ENCODE results near the gene PAPOLG.

The PAPOLG gene

DNA sequence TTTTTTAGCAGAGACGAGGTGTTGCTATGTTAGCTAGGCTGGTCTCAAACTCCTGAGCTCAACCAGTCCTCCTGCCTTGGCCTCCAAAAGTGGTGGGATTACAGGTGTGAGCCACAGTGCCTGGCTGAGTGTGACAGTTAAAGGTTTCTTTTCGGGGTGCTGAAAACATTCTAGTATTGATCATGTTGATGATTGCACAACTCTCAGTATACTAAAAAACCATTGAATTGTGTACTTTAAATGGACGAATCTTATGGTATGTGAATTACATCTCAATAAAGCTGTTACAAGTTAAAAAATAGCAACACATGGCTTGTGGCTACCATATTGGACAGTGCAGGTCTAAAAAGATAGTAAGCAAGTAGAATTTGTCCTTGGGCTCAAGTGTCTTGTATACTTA lies 22.3 kb downstream of the PAPOLG start:
- TF ChIP-seq, protein P1, sequence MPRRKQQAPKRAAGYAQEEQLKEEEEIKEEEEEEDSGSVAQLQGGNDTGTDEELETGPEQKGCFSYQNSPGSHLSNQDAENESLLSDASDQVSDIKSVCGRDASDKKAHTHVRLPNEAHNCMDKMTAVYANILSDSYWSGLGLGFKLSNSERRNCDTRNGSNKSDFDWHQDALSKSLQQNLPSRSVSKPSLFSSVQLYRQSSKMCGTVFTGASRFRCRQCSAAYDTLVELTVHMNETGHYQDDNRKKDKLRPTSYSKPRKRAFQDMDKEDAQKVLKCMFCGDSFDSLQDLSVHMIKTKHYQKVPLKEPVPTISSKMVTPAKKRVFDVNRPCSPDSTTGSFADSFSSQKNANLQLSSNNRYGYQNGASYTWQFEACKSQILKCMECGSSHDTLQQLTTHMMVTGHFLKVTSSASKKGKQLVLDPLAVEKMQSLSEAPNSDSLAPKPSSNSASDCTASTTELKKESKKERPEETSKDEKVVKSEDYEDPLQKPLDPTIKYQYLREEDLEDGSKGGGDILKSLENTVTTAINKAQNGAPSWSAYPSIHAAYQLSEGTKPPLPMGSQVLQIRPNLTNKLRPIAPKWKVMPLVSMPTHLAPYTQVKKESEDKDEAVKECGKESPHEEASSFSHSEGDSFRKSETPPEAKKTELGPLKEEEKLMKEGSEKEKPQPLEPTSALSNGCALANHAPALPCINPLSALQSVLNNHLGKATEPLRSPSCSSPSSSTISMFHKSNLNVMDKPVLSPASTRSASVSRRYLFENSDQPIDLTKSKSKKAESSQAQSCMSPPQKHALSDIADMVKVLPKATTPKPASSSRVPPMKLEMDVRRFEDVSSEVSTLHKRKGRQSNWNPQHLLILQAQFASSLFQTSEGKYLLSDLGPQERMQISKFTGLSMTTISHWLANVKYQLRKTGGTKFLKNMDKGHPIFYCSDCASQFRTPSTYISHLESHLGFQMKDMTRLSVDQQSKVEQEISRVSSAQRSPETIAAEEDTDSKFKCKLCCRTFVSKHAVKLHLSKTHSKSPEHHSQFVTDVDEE (CRISPR knock-in tag; IDR thresholded peaks at IDR 0.05): no peak
- no peak for TF ChIP-seq GLIS3 (CRISPR knock-in tag; IDR thresholded peaks at IDR 0.05)
- no peak for TF ChIP-seq SNAI2 (CRISPR knock-in tag; IDR thresholded peaks at IDR 0.05)
- no peak for TF ChIP-seq CSDC2 (CRISPR knock-in tag; IDR thresholded peaks at IDR 0.05)
- no peak for TF ChIP-seq ISL1 (CRISPR knock-in tag; IDR thresholded peaks at IDR 0.05)
- TF ChIP-seq TOX (CRISPR knock-in tag; IDR thresholded peaks at IDR 0.05; ENCODE audit: borderline replicate concordance): no peak
- no peak for TF ChIP-seq ZC3H10 (CRISPR knock-in tag; IDR thresholded peaks at IDR 0.05)
- no peak for TF ChIP-seq ZNF565 (CRISPR knock-in tag; conservative IDR thresholded peaks at IDR 0.05; ENCODE audit: low read depth)
- no peak for TF ChIP-seq OSR1 (CRISPR knock-in tag; IDR thresholded peaks at IDR 0.05)
- TF ChIP-seq, protein P2, sequence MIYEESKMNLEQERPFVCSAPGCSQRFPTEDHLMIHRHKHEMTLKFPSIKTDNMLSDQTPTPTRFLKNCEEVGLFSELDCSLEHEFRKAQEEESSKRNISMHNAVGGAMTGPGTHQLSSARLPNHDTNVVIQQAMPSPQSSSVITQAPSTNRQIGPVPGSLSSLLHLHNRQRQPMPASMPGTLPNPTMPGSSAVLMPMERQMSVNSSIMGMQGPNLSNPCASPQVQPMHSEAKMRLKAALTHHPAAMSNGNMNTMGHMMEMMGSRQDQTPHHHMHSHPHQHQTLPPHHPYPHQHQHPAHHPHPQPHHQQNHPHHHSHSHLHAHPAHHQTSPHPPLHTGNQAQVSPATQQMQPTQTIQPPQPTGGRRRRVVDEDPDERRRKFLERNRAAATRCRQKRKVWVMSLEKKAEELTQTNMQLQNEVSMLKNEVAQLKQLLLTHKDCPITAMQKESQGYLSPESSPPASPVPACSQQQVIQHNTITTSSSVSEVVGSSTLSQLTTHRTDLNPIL (CRISPR knock-in tag; IDR thresholded peaks at IDR 0.05; ENCODE audit: low read depth): no peak
- TF ChIP-seq ESRRG (CRISPR knock-in tag; IDR thresholded peaks at IDR 0.05): no peak
- no peak for TF ChIP-seq PATZ1 (CRISPR knock-in tag; IDR thresholded peaks at IDR 0.05; ENCODE audit: borderline replicate concordance)
- TF ChIP-seq, protein P3, sequence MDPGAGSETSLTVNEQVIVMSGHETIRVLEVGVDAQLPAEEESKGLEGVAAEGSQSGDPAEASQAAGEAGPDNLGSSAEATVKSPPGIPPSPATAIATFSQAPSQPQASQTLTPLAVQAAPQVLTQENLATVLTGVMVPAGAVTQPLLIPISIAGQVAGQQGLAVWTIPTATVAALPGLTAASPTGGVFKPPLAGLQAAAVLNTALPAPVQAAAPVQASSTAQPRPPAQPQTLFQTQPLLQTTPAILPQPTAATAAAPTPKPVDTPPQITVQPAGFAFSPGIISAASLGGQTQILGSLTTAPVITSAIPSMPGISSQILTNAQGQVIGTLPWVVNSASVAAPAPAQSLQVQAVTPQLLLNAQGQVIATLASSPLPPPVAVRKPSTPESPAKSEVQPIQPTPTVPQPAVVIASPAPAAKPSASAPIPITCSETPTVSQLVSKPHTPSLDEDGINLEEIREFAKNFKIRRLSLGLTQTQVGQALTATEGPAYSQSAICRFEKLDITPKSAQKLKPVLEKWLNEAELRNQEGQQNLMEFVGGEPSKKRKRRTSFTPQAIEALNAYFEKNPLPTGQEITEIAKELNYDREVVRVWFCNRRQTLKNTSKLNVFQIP (CRISPR knock-in tag; IDR thresholded peaks at IDR 0.05; ENCODE audit: borderline replicate concordance, low read depth): no peak
- no peak for TF ChIP-seq ZFP3 (CRISPR knock-in tag; IDR thresholded peaks at IDR 0.05)
- TF ChIP-seq PPARA (CRISPR knock-in tag; IDR thresholded peaks at IDR 0.05; ENCODE audit: borderline replicate concordance): no peak
- ATAC-seq: no peak

DNA sequence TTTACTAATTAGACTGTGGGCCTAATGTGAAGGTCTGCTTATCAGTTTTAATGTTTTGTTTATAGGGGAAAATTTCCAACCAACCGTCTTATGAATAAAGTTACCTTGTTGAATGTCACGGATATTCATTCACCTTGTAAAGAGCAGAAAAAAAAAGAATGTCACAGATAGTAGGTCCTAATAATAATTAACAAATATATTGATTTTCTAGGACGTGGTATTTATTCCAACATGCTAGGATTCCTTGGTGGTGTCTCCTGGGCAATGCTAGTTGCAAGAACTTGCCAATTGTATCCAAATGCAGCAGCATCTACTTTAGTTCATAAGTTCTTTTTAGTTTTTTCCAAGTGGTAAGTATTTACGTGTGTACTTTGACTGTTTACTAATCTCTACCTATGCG lies 23.4 kb downstream of the PAPOLG start:
- ATAC-seq: no peak
- no peak for TF ChIP-seq ZC3H10 (CRISPR knock-in tag; IDR thresholded peaks at IDR 0.05)
- TF ChIP-seq ZFP3 (CRISPR knock-in tag; IDR thresholded peaks at IDR 0.05): no peak
- no peak for TF ChIP-seq ZNF565 (CRISPR knock-in tag; conservative IDR thresholded peaks at IDR 0.05; ENCODE audit: low read depth)
- no peak for TF ChIP-seq ISL1 (CRISPR knock-in tag; IDR thresholded peaks at IDR 0.05)
- TF ChIP-seq ESRRG (CRISPR knock-in tag; IDR thresholded peaks at IDR 0.05): no peak
- TF ChIP-seq, protein P1 (CRISPR knock-in tag; IDR thresholded peaks at IDR 0.05): no peak
- no peak for TF ChIP-seq CSDC2 (CRISPR knock-in tag; IDR thresholded peaks at IDR 0.05)
- TF ChIP-seq, protein P3 (CRISPR knock-in tag; IDR thresholded peaks at IDR 0.05; ENCODE audit: borderline replicate concordance, low read depth): no peak
- TF ChIP-seq PATZ1 (CRISPR knock-in tag; IDR thresholded peaks at IDR 0.05; ENCODE audit: borderline replicate concordance): no peak
- TF ChIP-seq PPARA (CRISPR knock-in tag; IDR thresholded peaks at IDR 0.05; ENCODE audit: borderline replicate concordance): no peak
- TF ChIP-seq, protein P4, sequence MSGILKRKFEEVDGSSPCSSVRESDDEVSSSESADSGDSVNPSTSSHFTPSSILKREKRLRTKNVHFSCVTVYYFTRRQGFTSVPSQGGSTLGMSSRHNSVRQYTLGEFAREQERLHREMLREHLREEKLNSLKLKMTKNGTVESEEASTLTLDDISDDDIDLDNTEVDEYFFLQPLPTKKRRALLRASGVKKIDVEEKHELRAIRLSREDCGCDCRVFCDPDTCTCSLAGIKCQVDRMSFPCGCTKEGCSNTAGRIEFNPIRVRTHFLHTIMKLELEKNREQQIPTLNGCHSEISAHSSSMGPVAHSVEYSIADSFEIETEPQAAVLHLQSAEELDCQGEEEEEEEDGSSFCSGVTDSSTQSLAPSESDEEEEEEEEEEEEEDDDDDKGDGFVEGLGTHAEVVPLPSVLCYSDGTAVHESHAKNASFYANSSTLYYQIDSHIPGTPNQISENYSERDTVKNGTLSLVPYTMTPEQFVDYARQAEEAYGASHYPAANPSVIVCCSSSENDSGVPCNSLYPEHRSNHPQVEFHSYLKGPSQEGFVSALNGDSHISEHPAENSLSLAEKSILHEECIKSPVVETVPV (CRISPR knock-in tag; IDR thresholded peaks at IDR 0.05): no peak
- TF ChIP-seq ZNF70 (CRISPR knock-in tag; IDR thresholded peaks at IDR 0.05): no peak
- no peak for TF ChIP-seq BACH2 (CRISPR knock-in tag; IDR thresholded peaks at IDR 0.05; ENCODE audit: borderline replicate concordance)
- no peak for TF ChIP-seq TOX (CRISPR knock-in tag; IDR thresholded peaks at IDR 0.05; ENCODE audit: borderline replicate concordance)
- no peak for TF ChIP-seq ZFP30 (CRISPR knock-in tag; IDR thresholded peaks at IDR 0.05)
- TF ChIP-seq TCF4 (CRISPR knock-in tag; IDR thresholded peaks at IDR 0.05; ENCODE audit: borderline replicate concordance): no peak
- no peak for TF ChIP-seq SNAI2 (CRISPR knock-in tag; IDR thresholded peaks at IDR 0.05)
